GM19452 (cell line): ENCODE measurements around the gene CTNND1.
"Not testable (repeated sequence)": the region's sequence is repeated elsewhere in the genome, so short reads cannot be mapped to it uniquely, and the experiment has no call there.

Source experiments
- ATAC-seq: cut with Tn5 transposase; IDR thresholded peaks from one replicate; pipeline ENCODE4 v1.9.1; 2021; ENCODE audit not compliant: unreplicated experiment

Gene CTNND1

GRCh38 chr11:57792060-57792541, 30.5 kb downstream of the CTNND1 start:
- peak; percentile 76 for ATAC-seq

GRCh38 chr11:57792870-57793269, 31.3 kb downstream of the CTNND1 start:
- ATAC-seq: peak; percentile 24

GRCh38 chr11:57793351-57794115, 31.9 kb downstream of the CTNND1 start:
- ATAC-seq: no peak

- no peak for ATAC-seq
These were observed 37.4 kb downstream of the CTNND1 start for GRCh38 chr11:57798905-57799559.

GRCh38 chr11:57800444-57801182, 39.0 kb downstream of the CTNND1 start:
- peak; percentile 86 for ATAC-seq

GRCh38 chr11:57801183-57801485, 39.5 kb downstream of the CTNND1 start:
- no peak for ATAC-seq

- ATAC-seq: no peak
These were observed 40.8 kb downstream of the CTNND1 start for GRCh38 chr11:57802411-57802810.

- ATAC-seq: no peak
These were observed 42.9 kb downstream of the CTNND1 start for GRCh38 chr11:57804466-57804865.

- no peak for ATAC-seq
These were observed 44.2 kb downstream of the CTNND1 start for GRCh38 chr11:57805780-57806179.

- ATAC-seq: no peak
These were observed 51.0 kb downstream of the CTNND1 start for GRCh38 chr11:57812634-57813033.

- peak; percentile 57 for ATAC-seq
These were observed 53.9 kb downstream of the CTNND1 start for GRCh38 chr11:57815476-57815875.

GRCh38 chr11:57815877-57816276, 54.3 kb downstream of the CTNND1 start:
- no peak for ATAC-seq

- no peak for ATAC-seq
These were observed 57.2 kb downstream of the CTNND1 start for GRCh38 chr11:57818812-57819211.

GRCh38 chr11:57819252-57819979, 57.8 kb downstream of the CTNND1 start:
- ATAC-seq: no peak

- no peak for ATAC-seq
These were observed 62.3 kb downstream of the CTNND1 start for GRCh38 chr11:57823859-57824258.

- ATAC-seq: no peak
These were observed 73.2 kb downstream of the CTNND1 start for GRCh38 chr11:57834852-57835251.

GRCh38 chr11:57838609-57839008, 77.0 kb downstream of the CTNND1 start:
- ATAC-seq: not testable (repeated sequence)

- no peak for ATAC-seq
These were observed 81.3 kb downstream of the CTNND1 start for GRCh38 chr11:57842873-57843272.

GRCh38 chr11:57867966-57868365, 106.4 kb downstream of the CTNND1 start:
- no peak for ATAC-seq

- ATAC-seq: no peak
These were observed 106.9 kb downstream of the CTNND1 start for GRCh38 chr11:57868491-57868890.
